Stimulated activated effector memory CD8-positive, alpha-beta T cell treated with anti-CD3 and anti-CD28 coated beads, Interleukin-12 subunit alpha, Interleukin-12 subunit beta, amount 100 ng/mL, for 72 hours (primary cell): ENCODE results near the gene ERCC3.
A peak's percentile ranks its signal among the peaks of the same experiment; 100 is the strongest.

Experiments used
- ATAC-seq: fragments of 150-1000 bp; cut with Tn5 transposase; 2 replicates; pipeline ENCODE4 v1.10.0; 2021
- DNase-seq, 2 donors: peaks; one replicate each; pipeline ENCODE4 v3.0.0; 2021 to 2022; ENCODE audit warnings: low spot score in 2 of 2
- H3K27ac Mint-ChIP-seq: one replicate; pipeline ENCODE4 v1.8.0; 2022; ENCODE audit warnings: mild to moderate bottlenecking, mixed read lengths
- H3K36me3 Mint-ChIP-seq: one replicate; pipeline ENCODE4 v1.8.0; 2022; ENCODE audit warnings: mild to moderate bottlenecking, mixed read lengths
- H3K4me1 Mint-ChIP-seq: one replicate; pipeline ENCODE4 v1.8.0; 2022; ENCODE audit warnings: mixed read lengths
- H3K4me3 Mint-ChIP-seq: one replicate; pipeline ENCODE4 v1.8.0; 2022; ENCODE audit warnings: mild to moderate bottlenecking, mixed read lengths
- H3K9me3 Mint-ChIP-seq: one replicate; pipeline ENCODE4 v1.8.0; 2022; ENCODE audit warnings: mixed read lengths

Gene ERCC3

DNA sequence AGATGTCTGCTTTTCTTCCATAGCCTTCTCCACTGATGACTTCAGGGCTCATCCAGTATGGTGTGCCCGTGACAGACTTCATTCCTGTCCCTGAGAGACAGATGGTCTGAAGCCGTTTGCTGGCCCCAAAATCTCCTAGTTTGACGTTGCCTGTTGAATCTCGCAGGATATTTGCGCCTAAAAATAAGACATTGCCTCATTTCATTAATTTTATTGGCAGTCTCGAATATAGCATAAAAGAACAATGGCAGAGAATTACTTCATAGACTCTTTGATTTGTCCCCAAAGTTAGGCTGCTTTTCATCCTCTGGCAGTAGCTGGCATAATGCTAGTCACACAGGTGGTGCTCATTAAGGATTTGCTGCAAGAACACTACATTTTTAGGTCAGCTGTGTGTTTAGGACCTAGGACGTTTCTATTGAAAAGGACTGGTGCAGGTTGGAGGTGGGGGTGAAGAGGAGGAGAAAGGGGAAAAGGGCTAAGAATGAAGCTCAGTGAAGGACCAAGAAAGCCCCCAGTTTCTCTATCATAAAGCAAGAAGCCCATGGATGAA, 14.7 kb upstream of the ERCC3 start:
- H3K4me1 Mint-ChIP-seq, result no peaks in the 10 kb centered on the region
- peaks cover 83% of the 10 kb centered on the region for H3K36me3 Mint-ChIP-seq
- H3K4me3 Mint-ChIP-seq, result no peak overlapping the region
- ATAC-seq, result no peak
- no peaks in the 10 kb centered on the region for H3K9me3 Mint-ChIP-seq
- no peak overlapping the region for H3K27ac Mint-ChIP-seq
- no peak for DNase-seq

DNA sequence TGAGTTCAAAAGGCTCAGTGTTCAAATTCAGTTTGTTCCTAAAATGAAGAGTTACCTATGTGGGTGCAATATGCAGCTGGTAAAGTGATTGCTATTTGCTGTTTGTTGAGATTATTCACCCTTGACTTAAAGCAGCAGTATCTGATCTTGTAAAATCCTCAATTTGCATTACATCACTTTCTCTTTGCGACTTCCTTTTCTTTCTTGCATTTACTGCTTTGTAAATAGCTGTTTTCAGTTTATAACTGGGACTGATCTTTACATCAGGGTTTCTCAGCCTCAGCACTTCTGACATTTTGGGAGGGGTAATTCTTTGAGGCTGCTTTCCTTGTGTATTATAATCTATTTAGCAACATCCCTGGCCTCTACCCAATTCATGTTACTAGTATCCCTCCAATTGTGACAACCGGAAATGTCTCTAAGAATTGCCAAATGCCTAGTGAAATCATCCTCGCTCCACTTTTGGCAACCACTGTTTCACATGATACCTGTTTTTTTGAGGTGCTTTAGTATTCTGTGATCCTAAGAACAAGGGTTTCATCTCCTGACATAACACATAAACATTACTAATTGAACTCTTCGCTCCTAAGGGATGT, 12.1 kb upstream of the ERCC3 start:
- H3K9me3 Mint-ChIP-seq, result no peaks in the 10 kb centered on the region
- ATAC-seq, result no peak
- H3K36me3 Mint-ChIP-seq, result peaks cover 69% of the 10 kb centered on the region
- DNase-seq, result no peak
- H3K27ac Mint-ChIP-seq, result no peak overlapping the region
- no peaks in the 10 kb centered on the region for H3K4me1 Mint-ChIP-seq
- no peak overlapping the region for H3K4me3 Mint-ChIP-seq

DNA sequence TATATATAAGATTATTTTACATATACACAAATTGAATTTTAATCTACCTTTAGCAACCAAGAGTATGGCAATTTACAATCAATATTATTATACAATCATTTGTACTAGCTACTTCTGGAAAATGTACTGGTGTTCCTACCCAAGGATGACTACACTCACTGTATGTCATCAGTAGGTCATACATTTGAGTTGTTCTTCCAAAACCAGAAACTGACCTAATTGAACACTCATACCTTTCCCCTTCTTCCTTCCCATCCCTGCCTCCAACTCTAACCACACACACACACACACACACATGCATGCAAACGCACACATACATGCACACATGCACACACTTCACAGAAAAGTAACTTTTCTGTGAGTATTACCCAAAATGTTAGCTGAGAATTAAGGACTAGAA, 8.2 kb upstream of the ERCC3 start:
- Mint-ChIP-seq H3K27ac (no peak overlapping the region), H3K4me3 (no peak overlapping the region)

DNA sequence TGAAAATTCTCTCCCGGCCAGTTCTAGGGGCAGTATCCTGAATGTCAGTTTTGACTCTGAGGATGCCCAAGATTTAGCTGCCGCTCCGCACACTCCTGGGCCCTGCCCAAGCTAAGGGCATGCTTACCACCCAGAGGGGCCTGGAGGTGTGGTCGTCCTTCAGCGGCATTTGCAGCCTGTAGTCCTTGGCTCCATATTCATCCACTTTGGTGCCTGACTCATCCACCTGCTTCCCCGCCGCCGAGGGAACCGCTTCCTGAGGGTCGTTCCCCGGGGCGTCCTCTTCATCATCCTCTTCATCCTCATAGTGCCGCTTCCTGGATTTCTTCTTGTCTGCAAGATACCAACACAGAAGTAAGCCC, 577 bp downstream of the ERCC3 start:
- peaks cover 57% of the 10 kb centered on the region for H3K36me3 Mint-ChIP-seq
- H3K4me3 Mint-ChIP-seq, result peak overlapping the region; percentile 97
- H3K4me1 Mint-ChIP-seq, result peaks cover 37% of the 10 kb centered on the region
- DNase-seq (no peak), ATAC-seq (peak; percentile 35)
- peak overlapping the region; percentile 98 for H3K27ac Mint-ChIP-seq
- H3K9me3 Mint-ChIP-seq, result no peaks in the 10 kb centered on the region

More for the DNA sequence above, 8.2 kb upstream of the ERCC3 start:
- H3K4me1 Mint-ChIP-seq, result no peaks in the 10 kb centered on the region
- ATAC-seq, result no peak
- no peak for DNase-seq
- H3K9me3 Mint-ChIP-seq, result no peaks in the 10 kb centered on the region
- peaks cover 30% of the 10 kb centered on the region for H3K36me3 Mint-ChIP-seq

DNA sequence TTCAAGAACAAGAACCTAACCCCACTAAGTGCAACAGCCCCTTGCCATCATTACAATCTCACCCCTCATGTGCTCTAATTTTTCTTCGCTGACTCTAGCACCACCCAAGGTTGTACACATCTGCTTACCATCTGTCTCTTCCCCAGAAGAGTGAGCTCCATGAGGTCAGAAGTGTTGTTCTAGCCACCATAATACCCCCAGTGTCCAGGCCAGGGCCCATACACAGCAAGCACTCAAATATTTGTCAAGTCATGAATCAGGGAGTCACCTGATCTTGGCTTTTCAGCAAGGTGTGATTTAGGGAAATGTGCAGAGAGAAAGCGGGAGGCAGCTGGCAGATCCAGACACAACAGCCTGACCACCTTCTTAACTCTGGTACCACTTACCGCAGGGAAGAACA, 5.7 kb downstream of the ERCC3 start:
- peaks cover 39% of the 10 kb centered on the region for H3K4me1 Mint-ChIP-seq
- H3K36me3 Mint-ChIP-seq, result peaks cover 99% of the 10 kb centered on the region
- H3K4me3 Mint-ChIP-seq, result no peak overlapping the region
- DNase-seq (no peak), ATAC-seq (no peak)
- H3K9me3 Mint-ChIP-seq, result peaks cover 5% of the 10 kb centered on the region
- H3K27ac Mint-ChIP-seq, result peak overlapping the region; percentile 54

DNA sequence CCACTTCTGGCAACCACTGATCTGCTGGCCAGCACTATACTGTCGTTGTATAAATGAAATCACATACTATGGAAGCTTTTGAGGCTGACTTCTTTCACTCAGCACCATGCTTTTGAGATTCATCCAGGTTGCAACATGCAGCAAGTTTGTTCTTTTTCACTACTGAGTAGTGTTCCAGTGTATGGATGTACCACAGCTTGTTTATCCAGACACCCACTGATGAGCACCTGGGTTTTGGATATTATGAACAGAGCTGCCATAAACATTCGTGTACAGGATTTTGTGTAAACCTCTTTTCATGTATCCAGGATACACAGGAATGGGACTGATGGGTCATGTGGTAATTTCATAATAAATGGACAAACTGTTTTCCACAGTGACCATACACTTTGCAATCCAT, 10.7 kb downstream of the ERCC3 start:
- H3K27ac Mint-ChIP-seq, result peak overlapping the region; percentile 88
- peaks cover 100% of the 10 kb centered on the region for H3K36me3 Mint-ChIP-seq
- DNase-seq (peak in 1 of 2 donors; percentile 35), ATAC-seq (no peak)
- H3K4me3 Mint-ChIP-seq, result no peak overlapping the region
- peaks cover 5% of the 10 kb centered on the region for H3K9me3 Mint-ChIP-seq
- H3K4me1 Mint-ChIP-seq, result peaks cover 32% of the 10 kb centered on the region

DNA sequence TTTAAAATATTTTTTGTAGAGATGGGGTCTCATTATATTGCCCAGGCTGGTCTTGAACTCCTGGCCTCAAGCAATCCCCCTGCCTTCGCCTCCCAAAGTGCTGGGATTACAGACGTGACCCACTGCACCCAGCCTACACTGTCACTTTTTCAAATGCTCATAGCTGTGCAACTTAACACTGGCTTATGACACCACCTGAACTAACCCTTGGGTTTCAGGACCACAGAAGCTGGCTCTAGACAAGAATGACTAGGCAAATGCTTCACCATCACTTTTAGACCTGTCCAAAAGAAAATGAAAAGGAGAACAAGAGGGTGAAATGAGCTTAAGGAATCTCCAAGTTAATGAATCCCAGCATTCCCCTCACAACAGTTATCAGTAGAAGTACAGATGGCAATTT, 13.3 kb downstream of the ERCC3 start:
- H3K36me3 Mint-ChIP-seq, result peaks cover 100% of the 10 kb centered on the region
- H3K27ac Mint-ChIP-seq, result no peak overlapping the region
- DNase-seq, result no peak
- peaks cover 5% of the 10 kb centered on the region for H3K9me3 Mint-ChIP-seq
- ATAC-seq, result peak; percentile 61
- H3K4me1 Mint-ChIP-seq, result peaks cover 41% of the 10 kb centered on the region
- H3K4me3 Mint-ChIP-seq, result no peak overlapping the region

DNA sequence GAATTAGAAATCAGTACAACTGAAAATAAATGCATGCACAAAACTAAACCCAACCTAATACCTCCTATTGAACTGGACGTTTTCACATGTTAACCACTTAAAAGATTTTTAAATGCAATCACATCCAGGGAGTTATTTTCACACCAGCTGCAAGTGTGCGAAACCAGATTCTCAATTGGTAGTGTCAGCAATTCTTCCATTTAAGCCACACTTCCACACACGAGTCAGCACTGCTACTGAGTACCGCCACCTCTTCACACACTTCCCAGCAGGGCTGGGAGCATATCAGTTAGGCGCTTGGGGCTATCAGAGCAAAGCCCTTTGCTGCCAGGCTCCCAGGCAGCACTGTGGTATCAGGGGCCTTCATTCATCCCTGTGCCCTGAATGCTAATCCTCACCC, 14.2 kb downstream of the ERCC3 start:
- Mint-ChIP-seq H3K9me3 (peaks cover 5% of the 10 kb centered on the region), H3K36me3 (peaks cover 100% of the 10 kb centered on the region), H3K4me3 (no peak overlapping the region), H3K4me1 (peaks cover 46% of the 10 kb centered on the region), H3K27ac (no peak overlapping the region)
- ATAC-seq (no peak), DNase-seq (no peak)

DNA sequence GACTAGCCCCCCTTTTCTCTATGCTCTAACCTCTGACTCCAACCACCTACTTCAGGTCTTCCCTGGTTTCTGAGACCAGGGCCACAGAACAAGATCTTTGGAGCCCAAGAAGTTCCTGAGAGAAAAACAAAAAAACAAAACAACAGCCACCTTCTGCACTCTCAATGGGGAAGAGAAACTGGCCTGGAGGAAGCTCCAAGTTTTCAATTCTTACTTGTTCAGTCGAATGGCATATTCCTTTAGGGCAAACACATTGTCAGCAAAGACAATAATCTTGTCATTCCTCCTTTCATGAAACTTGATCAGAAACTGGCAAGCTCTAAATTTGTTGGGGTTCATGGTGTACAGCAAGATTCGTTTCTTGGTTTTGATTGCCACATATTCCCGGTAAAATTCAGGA, 15.0 kb downstream of the ERCC3 start:
- Mint-ChIP-seq H3K4me3 (no peak overlapping the region), H3K9me3 (peaks cover 1% of the 10 kb centered on the region), H3K4me1 (peaks cover 39% of the 10 kb centered on the region), H3K36me3 (peaks cover 100% of the 10 kb centered on the region), H3K27ac (peak overlapping the region; percentile 64)
- ATAC-seq (no peak), DNase-seq (no peak)

DNA sequence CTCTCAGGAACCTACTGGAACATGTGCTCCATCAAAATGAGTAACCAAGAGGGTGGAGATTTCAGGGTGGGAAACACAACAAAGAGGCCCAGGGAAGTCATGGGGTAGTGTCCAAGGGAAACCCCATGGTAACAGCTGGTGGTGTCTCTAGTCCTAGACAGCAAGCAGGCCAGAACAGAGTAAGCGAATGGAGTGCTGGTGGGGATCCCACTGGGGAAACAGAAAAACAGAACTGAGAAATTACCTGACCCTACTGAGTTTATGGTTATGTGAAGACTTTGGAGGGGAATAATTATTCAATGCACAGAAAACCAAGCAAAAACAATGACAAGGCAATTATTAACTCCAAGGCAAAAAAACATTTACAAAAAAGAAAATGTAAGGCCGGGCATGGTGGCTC, 16.9 kb downstream of the ERCC3 start:
- ATAC-seq, result no peak
- Mint-ChIP-seq H3K4me3 (no peak overlapping the region), H3K9me3 (no peaks in the 10 kb centered on the region), H3K4me1 (peaks cover 21% of the 10 kb centered on the region), H3K36me3 (peaks cover 100% of the 10 kb centered on the region), H3K27ac (peak overlapping the region; percentile 49)
- DNase-seq, result no peak

DNA sequence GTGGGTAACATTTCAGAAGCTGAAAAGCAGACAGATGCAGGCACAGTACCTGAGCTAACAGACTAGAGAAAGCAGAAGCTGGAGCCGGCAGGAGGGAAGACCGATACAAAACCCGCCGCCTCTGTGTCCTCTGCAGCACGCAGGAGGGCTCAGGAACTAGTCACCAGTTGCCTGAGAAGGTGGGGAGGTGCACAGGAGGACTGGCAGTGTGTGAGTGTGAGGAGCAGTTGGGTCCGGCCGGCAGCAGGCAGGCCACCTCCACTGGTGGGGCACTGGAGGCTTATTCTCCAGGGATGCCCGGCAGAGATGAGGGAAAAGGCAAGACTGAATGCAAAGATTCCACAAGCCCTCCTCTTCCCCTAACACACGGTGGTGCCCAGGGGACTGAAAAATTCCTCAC, 18.2 kb downstream of the ERCC3 start:
- H3K4me3 Mint-ChIP-seq, result no peak overlapping the region
- peaks cover 100% of the 10 kb centered on the region for H3K36me3 Mint-ChIP-seq
- DNase-seq (no peak), ATAC-seq (no peak)
- peak overlapping the region; percentile 49 for H3K27ac Mint-ChIP-seq
- H3K4me1 Mint-ChIP-seq, result peaks cover 13% of the 10 kb centered on the region
- H3K9me3 Mint-ChIP-seq, result no peaks in the 10 kb centered on the region

GRCh38 chr2:127275356-127275755, 18.6 kb downstream of the ERCC3 start:
- H3K4me3 Mint-ChIP-seq, result no peak overlapping the region
- H3K27ac Mint-ChIP-seq, result peak overlapping the region; percentile 27
- DNase-seq (no peak), ATAC-seq (no peak)
- no peaks in the 10 kb centered on the region for H3K9me3 Mint-ChIP-seq
- peaks cover 13% of the 10 kb centered on the region for H3K4me1 Mint-ChIP-seq
- H3K36me3 Mint-ChIP-seq, result peaks cover 100% of the 10 kb centered on the region

DNA sequence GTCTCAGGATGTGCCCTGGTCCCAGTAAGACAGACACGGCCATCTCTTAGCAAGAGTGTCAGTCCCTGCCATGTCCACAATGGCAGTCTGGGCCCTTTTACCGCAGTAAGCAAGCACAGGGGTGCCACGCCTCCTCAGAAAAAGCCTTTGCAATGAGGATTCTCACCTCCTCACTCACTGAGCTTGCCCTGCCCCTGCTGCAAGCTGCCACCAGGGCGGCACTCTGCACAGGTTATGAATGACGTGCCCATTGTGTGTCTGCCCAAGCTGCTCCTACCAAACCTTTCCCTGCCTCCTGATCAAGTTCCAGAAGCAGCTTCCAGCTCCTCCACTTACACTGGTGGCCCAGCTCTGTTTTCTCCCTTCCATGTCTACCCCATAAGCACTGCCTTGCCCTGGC, 23.3 kb downstream of the ERCC3 start:
- DNase-seq (no peak), ATAC-seq (no peak)
- peaks cover 100% of the 10 kb centered on the region for H3K36me3 Mint-ChIP-seq
- no peak overlapping the region for H3K27ac Mint-ChIP-seq
- H3K9me3 Mint-ChIP-seq, result no peaks in the 10 kb centered on the region
- H3K4me1 Mint-ChIP-seq, result peaks cover 5% of the 10 kb centered on the region
- no peak overlapping the region for H3K4me3 Mint-ChIP-seq

DNA sequence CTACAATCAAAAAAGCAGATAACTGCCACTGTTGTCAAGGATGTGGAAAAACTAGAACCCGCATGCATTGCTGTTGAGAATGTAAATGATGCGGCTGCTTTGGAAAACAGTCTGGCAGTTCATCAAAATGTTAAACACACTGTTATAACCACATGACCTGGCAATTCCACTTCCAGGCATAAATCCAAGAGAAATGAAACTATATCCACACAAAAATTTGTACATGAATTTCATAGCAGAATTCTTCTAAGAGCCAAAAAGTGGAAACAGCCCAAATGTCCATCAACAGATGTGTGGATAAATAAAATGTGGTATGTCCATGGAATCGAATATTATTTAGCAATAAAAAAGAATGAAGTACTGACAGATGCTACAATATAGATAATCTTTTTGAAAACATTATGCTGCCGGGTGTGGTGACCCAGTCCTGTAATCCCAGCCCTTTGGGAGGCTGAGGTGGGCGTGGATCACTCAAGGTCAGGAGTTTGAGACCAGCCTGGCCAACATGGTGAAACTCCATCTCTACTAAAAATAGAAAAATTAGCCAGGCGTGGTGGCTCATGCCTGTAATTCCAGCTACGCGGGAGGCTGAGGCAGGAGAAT, 32.0 kb downstream of the ERCC3 start:
- DNase-seq (no peak), ATAC-seq (no peak)
- Mint-ChIP-seq H3K9me3 (no peaks in the 10 kb centered on the region), H3K27ac (peak overlapping the region; percentile 61), H3K4me3 (no peak overlapping the region), H3K4me1 (no peaks in the 10 kb centered on the region), H3K36me3 (peaks cover 86% of the 10 kb centered on the region)

- Mint-ChIP-seq H3K9me3 (no peaks in the 10 kb centered on the region), H3K36me3 (peaks cover 67% of the 10 kb centered on the region), H3K4me3 (no peak overlapping the region), H3K27ac (peak overlapping the region; percentile 49), H3K4me1 (no peaks in the 10 kb centered on the region)
- ATAC-seq (no peak), DNase-seq (no peak)
Measured at GRCh38 chr2:127259355-127259754, 34.6 kb downstream of the ERCC3 start.

- Mint-ChIP-seq H3K4me3 (no peak overlapping the region), H3K27ac (peak overlapping the region; percentile 6), H3K36me3 (peaks cover 54% of the 10 kb centered on the region), H3K9me3 (no peaks in the 10 kb centered on the region), H3K4me1 (no peaks in the 10 kb centered on the region)
- DNase-seq, result no peak
- no peak for ATAC-seq
Measured at GRCh38 chr2:127256866-127257265, 37.1 kb downstream of the ERCC3 start.
